ENCODE data around the gene PHLDB1.

DNA sequence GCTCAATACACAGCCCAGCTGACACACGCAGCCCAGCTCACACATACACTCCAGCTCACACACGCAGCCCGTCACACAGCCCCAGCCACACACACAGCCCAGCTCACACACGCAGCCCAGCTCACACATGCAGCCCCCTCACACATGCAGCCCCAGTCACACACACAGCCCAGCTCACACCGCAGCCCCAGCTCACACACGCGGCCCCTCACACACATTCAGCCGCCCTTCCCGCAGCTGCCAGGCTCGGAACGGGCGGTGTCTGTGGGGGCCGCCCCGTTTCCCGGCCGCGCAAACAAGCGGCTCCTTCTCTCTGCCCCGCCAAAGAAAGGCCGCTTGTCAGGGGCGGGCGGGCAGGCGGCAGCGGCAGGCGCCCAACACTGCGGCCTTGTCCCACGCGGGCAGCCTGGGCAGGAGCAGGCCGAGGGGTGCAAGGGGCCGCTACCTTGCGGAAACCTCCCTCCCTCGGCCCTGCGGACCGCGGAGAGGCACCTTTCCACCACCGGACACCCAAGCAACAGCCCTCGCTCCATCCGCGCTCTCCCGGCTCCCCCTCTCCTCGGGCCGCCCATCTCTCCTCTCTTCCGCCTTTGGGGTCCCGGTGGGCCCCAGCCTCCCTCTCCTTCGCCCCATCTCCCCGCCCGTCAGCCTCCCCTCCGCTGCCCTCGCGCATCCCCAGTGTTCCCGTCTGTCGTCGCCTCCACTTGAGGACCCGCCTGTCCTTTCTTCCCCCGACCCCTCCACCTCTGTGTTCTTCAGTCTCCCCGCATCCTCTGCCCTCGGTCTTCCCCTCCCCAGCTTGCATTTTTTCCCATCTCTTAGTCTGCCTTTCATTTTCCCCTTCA, 2.2 kb downstream of the PHLDB1 start:
- TF ChIP-seq, protein P1, sequence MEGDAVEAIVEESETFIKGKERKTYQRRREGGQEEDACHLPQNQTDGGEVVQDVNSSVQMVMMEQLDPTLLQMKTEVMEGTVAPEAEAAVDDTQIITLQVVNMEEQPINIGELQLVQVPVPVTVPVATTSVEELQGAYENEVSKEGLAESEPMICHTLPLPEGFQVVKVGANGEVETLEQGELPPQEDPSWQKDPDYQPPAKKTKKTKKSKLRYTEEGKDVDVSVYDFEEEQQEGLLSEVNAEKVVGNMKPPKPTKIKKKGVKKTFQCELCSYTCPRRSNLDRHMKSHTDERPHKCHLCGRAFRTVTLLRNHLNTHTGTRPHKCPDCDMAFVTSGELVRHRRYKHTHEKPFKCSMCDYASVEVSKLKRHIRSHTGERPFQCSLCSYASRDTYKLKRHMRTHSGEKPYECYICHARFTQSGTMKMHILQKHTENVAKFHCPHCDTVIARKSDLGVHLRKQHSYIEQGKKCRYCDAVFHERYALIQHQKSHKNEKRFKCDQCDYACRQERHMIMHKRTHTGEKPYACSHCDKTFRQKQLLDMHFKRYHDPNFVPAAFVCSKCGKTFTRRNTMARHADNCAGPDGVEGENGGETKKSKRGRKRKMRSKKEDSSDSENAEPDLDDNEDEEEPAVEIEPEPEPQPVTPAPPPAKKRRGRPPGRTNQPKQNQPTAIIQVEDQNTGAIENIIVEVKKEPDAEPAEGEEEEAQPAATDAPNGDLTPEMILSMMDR (conservative IDR thresholded peaks at IDR 0.05; ENCODE audit: low read depth, low read length): no peak
- TF ChIP-seq EZH2 (IDR thresholded peaks at IDR 0.05; ENCODE audit: borderline replicate concordance, low read depth, low read length, poor library complexity, severe bottlenecking): no peak

Data from A673 (cell line).